Measurements from ENCODE around the gene CELSR1.

DNA sequence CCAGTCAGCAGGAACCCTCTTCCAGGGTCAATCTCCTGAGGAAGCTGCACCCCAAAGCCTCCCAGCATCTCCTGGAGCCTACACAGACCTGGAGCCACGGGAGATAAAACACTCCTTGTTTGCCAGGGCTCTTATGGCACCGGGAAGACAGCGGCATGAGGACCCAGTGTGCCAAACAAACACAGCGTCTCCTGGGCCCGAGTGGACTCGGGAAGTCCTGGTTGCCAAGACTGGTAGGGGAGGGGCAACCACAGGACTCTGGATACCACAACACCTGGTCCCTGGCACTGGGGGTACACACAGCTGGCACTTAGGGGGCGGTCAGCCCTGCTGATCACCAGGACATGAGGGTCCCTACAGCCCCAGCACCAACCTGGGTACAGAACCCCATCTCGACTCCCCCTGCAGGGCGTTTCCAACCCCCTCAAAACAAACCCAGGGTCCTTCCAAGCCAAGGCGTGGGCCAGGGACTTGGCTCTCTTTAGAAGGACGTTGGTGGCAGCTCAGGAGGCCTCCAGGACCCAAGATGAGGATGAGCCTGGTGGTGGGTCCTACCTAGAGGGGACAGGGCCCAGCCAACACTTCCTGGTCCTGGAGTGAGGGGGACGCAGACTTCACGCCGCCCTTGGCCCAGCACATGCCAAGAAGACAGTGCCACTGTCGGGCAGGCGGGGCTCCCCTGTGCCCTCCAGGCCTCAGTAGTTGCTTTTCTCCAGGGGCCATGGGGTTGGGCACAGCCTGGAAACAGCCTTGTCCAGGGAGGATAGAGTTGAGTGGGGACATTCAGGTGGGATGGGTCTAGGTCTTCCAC is 85.0 kb downstream of the CELSR1 start:
- TF ChIP-seq CHD2 (IDR thresholded peaks at IDR 0.05; ENCODE audit: low read depth, low read length) = no peak
- TF ChIP-seq, protein P1, sequence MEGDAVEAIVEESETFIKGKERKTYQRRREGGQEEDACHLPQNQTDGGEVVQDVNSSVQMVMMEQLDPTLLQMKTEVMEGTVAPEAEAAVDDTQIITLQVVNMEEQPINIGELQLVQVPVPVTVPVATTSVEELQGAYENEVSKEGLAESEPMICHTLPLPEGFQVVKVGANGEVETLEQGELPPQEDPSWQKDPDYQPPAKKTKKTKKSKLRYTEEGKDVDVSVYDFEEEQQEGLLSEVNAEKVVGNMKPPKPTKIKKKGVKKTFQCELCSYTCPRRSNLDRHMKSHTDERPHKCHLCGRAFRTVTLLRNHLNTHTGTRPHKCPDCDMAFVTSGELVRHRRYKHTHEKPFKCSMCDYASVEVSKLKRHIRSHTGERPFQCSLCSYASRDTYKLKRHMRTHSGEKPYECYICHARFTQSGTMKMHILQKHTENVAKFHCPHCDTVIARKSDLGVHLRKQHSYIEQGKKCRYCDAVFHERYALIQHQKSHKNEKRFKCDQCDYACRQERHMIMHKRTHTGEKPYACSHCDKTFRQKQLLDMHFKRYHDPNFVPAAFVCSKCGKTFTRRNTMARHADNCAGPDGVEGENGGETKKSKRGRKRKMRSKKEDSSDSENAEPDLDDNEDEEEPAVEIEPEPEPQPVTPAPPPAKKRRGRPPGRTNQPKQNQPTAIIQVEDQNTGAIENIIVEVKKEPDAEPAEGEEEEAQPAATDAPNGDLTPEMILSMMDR (CRISPR knock-in tag; IDR thresholded peaks at IDR 0.05) = no peak
- TF ChIP-seq ZNF251 (CRISPR knock-in tag; IDR thresholded peaks at IDR 0.05) = no peak
